Fibroblast of lung (primary cell): Measurements from ENCODE around the gene EMILIN3.

Source experiments
- EZH2 ChIP-seq: IDR thresholded peaks from 2 replicates; pipeline ENCODE4 v1.5.1; 2012; ENCODE audit warnings: low read length, control low read depth, mild to moderate bottlenecking; ENCODE audit errors: missing control alignments
- TF ChIP-seq, protein P1 (sequence below), 2 donors: IDR thresholded peaks in 1 of 2; conservative IDR thresholded peaks in 1 of 2; 1 replicate in 1 of 2; 2 replicates in 1 of 2; pipeline ENCODE4 v1.5.1; 2011 to 2012; ENCODE audit warnings: low read length in 2 of 2, control low read depth in 1 of 2, inconsistent platforms in 1 of 2, low read depth in 1 of 2, mild to moderate bottlenecking in 1 of 2

DNA sequence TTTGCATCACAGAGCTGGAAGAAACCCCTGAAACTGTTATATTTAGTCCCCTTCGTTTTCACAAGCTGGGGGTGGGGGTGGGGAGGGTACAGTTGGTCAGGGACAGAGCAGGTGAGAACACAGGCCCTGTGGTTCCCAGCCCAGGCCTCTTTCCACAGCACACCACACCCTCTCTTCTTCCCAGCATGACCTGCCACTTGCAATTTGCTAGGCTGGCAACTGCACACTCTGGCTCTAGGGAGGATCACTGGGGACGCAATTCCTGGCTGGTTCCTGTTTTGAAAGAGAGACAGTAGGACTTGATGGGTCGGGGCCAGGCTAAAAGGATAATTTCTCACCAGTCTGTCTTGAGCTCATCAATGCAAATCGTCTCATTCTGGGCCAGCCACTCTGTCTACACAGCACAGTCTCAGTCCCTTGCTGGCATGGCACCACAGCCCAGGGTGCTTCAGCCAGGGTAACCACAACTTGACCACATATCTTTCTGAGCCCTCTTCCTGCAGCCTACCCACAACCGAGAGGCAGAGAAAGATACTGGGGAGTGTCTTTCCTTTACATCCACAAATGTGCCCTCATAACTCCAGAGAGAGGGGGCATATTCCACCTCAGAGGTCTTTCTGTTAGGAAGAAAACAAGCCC lies 41.7 kb upstream of the EMILIN3 start:
- TF ChIP-seq, protein P1, sequence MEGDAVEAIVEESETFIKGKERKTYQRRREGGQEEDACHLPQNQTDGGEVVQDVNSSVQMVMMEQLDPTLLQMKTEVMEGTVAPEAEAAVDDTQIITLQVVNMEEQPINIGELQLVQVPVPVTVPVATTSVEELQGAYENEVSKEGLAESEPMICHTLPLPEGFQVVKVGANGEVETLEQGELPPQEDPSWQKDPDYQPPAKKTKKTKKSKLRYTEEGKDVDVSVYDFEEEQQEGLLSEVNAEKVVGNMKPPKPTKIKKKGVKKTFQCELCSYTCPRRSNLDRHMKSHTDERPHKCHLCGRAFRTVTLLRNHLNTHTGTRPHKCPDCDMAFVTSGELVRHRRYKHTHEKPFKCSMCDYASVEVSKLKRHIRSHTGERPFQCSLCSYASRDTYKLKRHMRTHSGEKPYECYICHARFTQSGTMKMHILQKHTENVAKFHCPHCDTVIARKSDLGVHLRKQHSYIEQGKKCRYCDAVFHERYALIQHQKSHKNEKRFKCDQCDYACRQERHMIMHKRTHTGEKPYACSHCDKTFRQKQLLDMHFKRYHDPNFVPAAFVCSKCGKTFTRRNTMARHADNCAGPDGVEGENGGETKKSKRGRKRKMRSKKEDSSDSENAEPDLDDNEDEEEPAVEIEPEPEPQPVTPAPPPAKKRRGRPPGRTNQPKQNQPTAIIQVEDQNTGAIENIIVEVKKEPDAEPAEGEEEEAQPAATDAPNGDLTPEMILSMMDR (conservative IDR thresholded peaks at IDR 0.05 in 1 of 2, IDR thresholded peaks at IDR 0.05 in 1 of 2; ENCODE audit: low read depth in 1 of 2, low read length in 2 of 2): no peak
- TF ChIP-seq EZH2: no peak
